Spleen (tissue), 7 donors: Measurements from ENCODE around the gene GLDN.

Source experiments
- CTCF ChIP-seq, 11 experiments: fragments of 200-600 bp in 7 of 11; fragments of 450-650 bp in 4 of 11; sonication (generic) in 4 of 11; IDR thresholded peaks in 8 of 11; conservative IDR thresholded peaks in 3 of 11; 1 replicate in 7 of 11; 2 replicates in 4 of 11; pipeline versions ENCODE4 v1.4.0 to v1.8.0; 2016 to 2021; ENCODE audit warnings: antibody characterized with exemption in 11 of 11, inconsistent platforms in 4 of 11, mild to moderate bottlenecking in 1 of 11
- POLR2A ChIP-seq, 3 donors: fragments of 450-650 bp; IDR thresholded peaks; one replicate each; pipeline ENCODE4 v1.5.1; 2017; ENCODE audit warnings: antibody characterized with exemption in 3 of 3, mild to moderate bottlenecking in 1 of 3
- POLR2AphosphoS5 ChIP-seq, 3 donors: sonication (generic); formaldehyde crosslinking; IDR thresholded peaks; one replicate each; pipeline ENCODE4 v1.5.1; 2017; ENCODE audit warnings: antibody characterized with exemption in 3 of 3
- donor health status: DM: no; HTN: no; CAD: no; lungs with moderate emphysema.
- donor health status: DM: no; HTN: no; CAD: no.
- donor health status: DM: no; HTN: no; CAD: no.

- no peak for TF ChIP-seq CTCF (IDR thresholded peaks at IDR 0.05 in 8 of 11, conservative IDR thresholded peaks at IDR 0.05 in 3 of 11)
- no peak for TF ChIP-seq POLR2AphosphoS5 (IDR thresholded peaks at IDR 0.05)
- TF ChIP-seq POLR2A (IDR thresholded peaks at IDR 0.05): no peak
These were observed 9.0 kb upstream of the GLDN start for GRCh38 chr15:51332206-51333147.
